Measurements from ENCODE around the gene CBARP. TPM values are rescaled to one million over a fixed set of nuclear protein-coding genes. Genes with fewer than 3 reads are reported as not detected.

Gene CBARP
- total RNA-seq, 1 donor from 2014 or later = not detected

DNA sequence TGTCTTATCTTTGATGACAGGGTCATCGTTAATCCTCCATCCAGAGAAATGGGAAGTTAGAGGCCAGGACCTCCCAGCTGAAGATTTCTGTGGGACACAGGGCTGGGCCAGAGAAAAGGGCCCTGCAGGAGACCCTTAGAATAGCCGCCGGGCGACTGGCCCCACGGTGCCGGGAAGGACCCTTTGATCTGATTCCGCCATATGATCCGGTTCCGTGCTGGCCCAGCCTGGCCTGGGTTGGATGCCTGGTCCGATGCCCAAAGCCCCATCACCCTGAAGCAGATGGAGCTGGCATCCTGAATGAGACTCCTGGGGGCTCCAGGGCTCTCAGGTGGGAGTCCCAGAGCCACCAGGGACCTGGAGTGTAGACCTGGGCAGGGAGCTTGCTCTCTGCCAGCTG lies 38.3 kb downstream of the CBARP start:
- Histone ChIP-seq H3K9me3 (ENCODE audit: control insufficient read depth in 3 of 3, low read length in 3 of 3) (no peaks in the 10 kb centered on the region), H3K27ac (ENCODE audit: low read depth, low read length) (no peak overlapping the region), H3K27me3 (ENCODE audit: control insufficient read depth in 3 of 3, insufficient read depth in 3 of 3, low read length in 3 of 3) (no peaks in the 10 kb centered on the region), H3K36me3 (ENCODE audit: control insufficient read depth in 3 of 3, insufficient read depth in 3 of 3, low read length in 3 of 3) (no peaks in the 10 kb centered on the region), H3K4me1 (ENCODE audit: control insufficient read depth in 3 of 3, insufficient read depth in 3 of 3, low read length in 3 of 3) (no peaks in the 10 kb centered on the region), H3K9ac (ENCODE audit: low read depth in 1 of 3, low read length in 3 of 3) (no peak overlapping the region), H3K4me3 (ENCODE audit: low read length in 3 of 3) (no peak overlapping the region)

DNA sequence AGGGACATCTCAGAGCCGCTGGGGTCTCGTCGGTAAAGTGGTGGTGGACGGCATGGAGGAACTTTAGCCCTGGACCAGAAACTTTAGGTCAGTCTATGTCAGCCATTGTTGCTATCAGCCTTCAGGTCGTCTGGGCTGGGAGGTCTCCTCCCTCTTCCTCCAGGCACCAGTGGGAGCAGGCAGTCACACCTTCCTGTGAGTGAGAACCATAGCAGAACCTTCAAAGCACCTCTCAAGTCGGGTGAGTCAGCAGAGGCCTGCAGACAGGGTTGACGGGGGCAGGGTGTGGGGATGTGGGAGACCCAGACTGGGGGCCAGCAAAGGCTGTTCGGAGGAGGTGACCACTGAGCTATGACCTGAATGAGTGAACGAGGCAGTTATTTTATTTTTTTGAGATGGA lies 48.4 kb downstream of the CBARP start:
- H3K9me3 ChIP-seq (ENCODE audit: control insufficient read depth in 3 of 3, low read length in 3 of 3) = no peaks in the 10 kb centered on the region
- no peaks in the 10 kb centered on the region for H3K27me3 ChIP-seq (ENCODE audit: control insufficient read depth in 3 of 3, insufficient read depth in 3 of 3, low read length in 3 of 3)
- H3K27ac ChIP-seq (ENCODE audit: low read depth, low read length) = no peak overlapping the region
- no peaks in the 10 kb centered on the region for H3K36me3 ChIP-seq (ENCODE audit: control insufficient read depth in 3 of 3, insufficient read depth in 3 of 3, low read length in 3 of 3)
- H3K4me1 ChIP-seq (ENCODE audit: control insufficient read depth in 3 of 3, insufficient read depth in 3 of 3, low read length in 3 of 3) = no peaks in the 10 kb centered on the region
- no peak overlapping the region for H3K9ac ChIP-seq (ENCODE audit: low read depth in 1 of 3, low read length in 3 of 3)
- H3K4me3 ChIP-seq (ENCODE audit: low read length in 3 of 3) = no peak overlapping the region

DNA sequence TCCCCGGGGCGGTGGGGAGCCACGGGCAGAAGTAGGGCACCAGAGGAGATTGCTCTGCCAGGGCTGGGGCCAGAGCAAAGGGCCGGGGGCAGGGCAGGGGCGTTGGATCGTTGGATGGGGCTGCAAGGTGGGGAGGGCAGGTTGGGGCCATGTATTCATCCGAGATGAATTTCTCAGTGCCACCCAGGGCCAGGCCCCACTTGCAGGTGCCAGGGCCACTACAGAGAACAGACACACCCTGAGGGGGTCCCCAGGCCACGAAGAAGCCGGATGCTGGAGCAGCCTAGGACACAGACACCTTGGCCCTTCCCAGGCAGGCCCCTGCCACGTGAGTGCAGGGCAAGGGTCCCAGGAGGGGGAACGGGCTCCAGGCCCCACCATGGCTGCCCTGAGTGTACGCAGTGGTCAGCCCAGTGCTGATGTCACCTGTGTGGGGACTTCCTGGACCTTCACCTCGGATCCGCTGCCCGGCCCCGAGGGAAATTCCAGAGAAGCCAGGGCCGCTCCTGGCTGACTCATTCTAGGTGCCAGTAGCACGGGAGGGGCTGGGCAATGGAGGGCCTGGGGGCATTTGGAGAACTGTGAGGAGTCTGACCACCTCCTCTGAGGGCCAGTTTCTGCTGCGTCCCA lies 54.1 kb downstream of the CBARP start:
- Histone ChIP-seq H3K9ac (ENCODE audit: low read depth in 1 of 3, low read length in 3 of 3) (no peak overlapping the region), H3K9me3 (ENCODE audit: control insufficient read depth in 3 of 3, low read length in 3 of 3) (no peaks in the 10 kb centered on the region), H3K27ac (ENCODE audit: low read depth, low read length) (no peak overlapping the region), H3K4me3 (ENCODE audit: low read length in 3 of 3) (no peak overlapping the region), H3K4me1 (ENCODE audit: control insufficient read depth in 3 of 3, insufficient read depth in 3 of 3, low read length in 3 of 3) (peaks cover 0 to 8% (median 6%) of the 10 kb centered on the region in 3 donors), H3K36me3 (ENCODE audit: control insufficient read depth in 3 of 3, insufficient read depth in 3 of 3, low read length in 3 of 3) (no peaks in the 10 kb centered on the region), H3K27me3 (ENCODE audit: control insufficient read depth in 3 of 3, insufficient read depth in 3 of 3, low read length in 3 of 3) (peaks cover 0 to 3% (median 0%) of the 10 kb centered on the region in 3 donors)

DNA sequence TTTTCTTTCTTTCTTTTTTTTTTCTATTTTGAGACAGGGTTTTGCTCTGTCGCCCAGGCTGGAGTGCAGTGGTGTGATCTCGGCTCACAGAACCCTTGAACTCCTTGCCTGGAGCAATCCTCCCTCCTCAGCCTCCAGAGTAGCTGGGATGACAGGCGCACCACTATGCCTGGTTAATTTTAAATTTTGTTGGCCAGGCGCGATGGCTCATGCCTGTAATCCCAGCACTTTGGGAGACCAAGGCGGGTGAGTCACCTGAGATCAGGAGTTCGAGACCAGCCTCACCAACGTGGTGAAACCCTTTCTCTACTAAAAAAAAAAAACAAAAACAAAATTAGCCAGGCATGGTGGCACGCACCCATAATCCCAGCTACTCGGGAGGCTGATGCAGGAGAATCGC lies 55.1 kb downstream of the CBARP start:
- no peak overlapping the region for H3K9ac ChIP-seq (ENCODE audit: low read depth in 1 of 3, low read length in 3 of 3)
- no peak overlapping the region for H3K4me3 ChIP-seq (ENCODE audit: low read length in 3 of 3)
- no peaks in the 10 kb centered on the region for H3K9me3 ChIP-seq (ENCODE audit: control insufficient read depth in 3 of 3, low read length in 3 of 3)
- H3K4me1 ChIP-seq (ENCODE audit: control insufficient read depth in 3 of 3, insufficient read depth in 3 of 3, low read length in 3 of 3) = peaks cover under 1 to 9% (median 8%) of the 10 kb centered on the region in 3 donors
- no peak overlapping the region for H3K27ac ChIP-seq (ENCODE audit: low read depth, low read length)
- H3K27me3 ChIP-seq (ENCODE audit: control insufficient read depth in 3 of 3, insufficient read depth in 3 of 3, low read length in 3 of 3) = peaks cover 0 to 5% (median 1%) of the 10 kb centered on the region in 3 donors
- H3K36me3 ChIP-seq (ENCODE audit: control insufficient read depth in 3 of 3, insufficient read depth in 3 of 3, low read length in 3 of 3) = no peaks in the 10 kb centered on the region

DNA sequence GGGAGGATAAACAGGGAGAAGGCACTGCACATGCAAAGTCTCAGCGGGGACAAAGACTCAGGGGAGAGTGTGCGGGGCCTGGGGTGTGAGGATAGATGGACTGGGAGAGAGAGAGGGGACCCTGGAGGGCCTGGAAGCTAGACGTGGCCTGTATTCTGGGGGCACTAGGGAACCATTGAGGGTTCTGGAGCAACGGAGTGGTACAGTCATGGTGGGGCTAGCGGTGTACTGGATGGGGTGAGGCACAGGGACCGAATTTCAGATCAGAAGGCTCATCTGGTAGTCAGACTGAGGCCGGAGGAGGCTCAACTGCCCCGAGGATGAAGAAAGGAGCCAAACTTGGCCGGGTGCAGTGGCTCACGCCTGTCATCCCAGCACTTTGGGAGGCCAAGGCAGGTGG lies 55.7 kb downstream of the CBARP start:
- Histone ChIP-seq H3K9me3 (ENCODE audit: control insufficient read depth in 3 of 3, low read length in 3 of 3) (no peaks in the 10 kb centered on the region), H3K4me3 (ENCODE audit: low read length in 3 of 3) (no peak overlapping the region), H3K9ac (ENCODE audit: low read depth in 1 of 3, low read length in 3 of 3) (no peak overlapping the region), H3K27ac (ENCODE audit: low read depth, low read length) (no peak overlapping the region), H3K4me1 (ENCODE audit: control insufficient read depth in 3 of 3, insufficient read depth in 3 of 3, low read length in 3 of 3) (peaks cover 2 to 16% (median 11%) of the 10 kb centered on the region in 3 donors), H3K27me3 (ENCODE audit: control insufficient read depth in 3 of 3, insufficient read depth in 3 of 3, low read length in 3 of 3) (peaks cover 0 to 11% (median 5%) of the 10 kb centered on the region in 3 donors), H3K36me3 (ENCODE audit: control insufficient read depth in 3 of 3, insufficient read depth in 3 of 3, low read length in 3 of 3) (no peaks in the 10 kb centered on the region)

- H3K4me3 ChIP-seq (ENCODE audit: low read length in 3 of 3) = no peak overlapping the region
- H3K4me1 ChIP-seq (ENCODE audit: control insufficient read depth in 3 of 3, insufficient read depth in 3 of 3, low read length in 3 of 3) = peaks cover 2 to 19% (median 11%) of the 10 kb centered on the region in 3 donors
- H3K9ac ChIP-seq (ENCODE audit: low read depth in 1 of 3, low read length in 3 of 3) = no peak overlapping the region
- no peaks in the 10 kb centered on the region for H3K9me3 ChIP-seq (ENCODE audit: control insufficient read depth in 3 of 3, low read length in 3 of 3)
- H3K27me3 ChIP-seq (ENCODE audit: control insufficient read depth in 3 of 3, insufficient read depth in 3 of 3, low read length in 3 of 3) = peaks cover 0 to 11% (median 5%) of the 10 kb centered on the region in 3 donors
- no peaks in the 10 kb centered on the region for H3K36me3 ChIP-seq (ENCODE audit: control insufficient read depth in 3 of 3, insufficient read depth in 3 of 3, low read length in 3 of 3)
- no peak overlapping the region for H3K27ac ChIP-seq (ENCODE audit: low read depth, low read length)
Measured at GRCh38 chr19:1181606-1182005, 56.2 kb downstream of the CBARP start.

Other genes with a start within 250 kb of the CBARP start
- not detected for gene GRIN3B, start 237.6 kb downstream of the CBARP start, total RNA-seq
- gene TMEM259, start 216.9 kb downstream of the CBARP start, total RNA-seq = 25.6 TPM
- gene RNU6-2, start 216.5 kb downstream of the CBARP start, total RNA-seq = not detected
- 40.2 TPM for gene CNN2, start 211.4 kb downstream of the CBARP start, total RNA-seq
- 6.8 TPM for gene ABCA7, start 197.9 kb downstream of the CBARP start, total RNA-seq
- gene ARHGAP45, start 170.8 kb downstream of the CBARP start, total RNA-seq = 8.9 TPM
- 39.1 TPM for gene POLR2E, start 142.6 kb downstream of the CBARP start, total RNA-seq
- gene GPX4, start 134.0 kb downstream of the CBARP start, total RNA-seq = 139 TPM
- gene SBNO2, start 63.7 kb downstream of the CBARP start, total RNA-seq = 10.4 TPM
- 51.7 TPM for gene STK11, start 32.2 kb downstream of the CBARP start, total RNA-seq
- 24.5 TPM for gene ATP5F1D, start 3.7 kb upstream of the CBARP start, total RNA-seq
- 5.2 TPM for gene MIDN, start 10.6 kb upstream of the CBARP start, total RNA-seq
- gene CIRBP, start 31.3 kb upstream of the CBARP start, total RNA-seq = 413 TPM
- gene FAM174C, start 37.5 kb upstream of the CBARP start, total RNA-seq = 9.4 TPM
- 1.0 TPM for gene EFNA2, start 47.9 kb upstream of the CBARP start, total RNA-seq
- 43.3 TPM for gene NDUFS7, start 145.9 kb upstream of the CBARP start, total RNA-seq
- 101 TPM for gene GAMT, start 163.5 kb upstream of the CBARP start, total RNA-seq
- gene DAZAP1, start 169.6 kb upstream of the CBARP start, total RNA-seq = 27.1 TPM
- gene RPS15, start 200.4 kb upstream of the CBARP start, total RNA-seq = 354 TPM
- 1.0 TPM for gene APC2, start 212.1 kb upstream of the CBARP start, total RNA-seq
- 11.5 TPM for gene C19orf25, start 241.2 kb upstream of the CBARP start, total RNA-seq

All from skeletal muscle tissue (tissue), 4 donors.